Astrocyte of the cerebellum (primary cell): ENCODE measurements around the gene PRICKLE3.

Experiments
- DNase-seq: peaks from one replicate; pipeline ENCODE4 v3.0.0-alpha.2; 2011; ENCODE audit warnings: low read depth
- H3K4me3 ChIP-seq: 2 replicates; pipeline ENCODE4 v1.5.1; 2011; ENCODE audit warnings: mild to moderate bottlenecking, low read depth, low read length, moderate library complexity
- in situ Hi-C: cut with HindIII; loops from 2 replicates; pipeline ENCODE4 v1.10.0; 2017; ENCODE audit warnings: low sequenced_read_pairs
- TF ChIP-seq, protein P1 (sequence below): IDR thresholded peaks from 2 replicates; pipeline ENCODE4 v1.5.1; 2012; ENCODE audit warnings: low read length, low read depth, moderate library complexity, mild to moderate bottlenecking; ENCODE audit errors: missing control alignments

Gene PRICKLE3

DNA sequence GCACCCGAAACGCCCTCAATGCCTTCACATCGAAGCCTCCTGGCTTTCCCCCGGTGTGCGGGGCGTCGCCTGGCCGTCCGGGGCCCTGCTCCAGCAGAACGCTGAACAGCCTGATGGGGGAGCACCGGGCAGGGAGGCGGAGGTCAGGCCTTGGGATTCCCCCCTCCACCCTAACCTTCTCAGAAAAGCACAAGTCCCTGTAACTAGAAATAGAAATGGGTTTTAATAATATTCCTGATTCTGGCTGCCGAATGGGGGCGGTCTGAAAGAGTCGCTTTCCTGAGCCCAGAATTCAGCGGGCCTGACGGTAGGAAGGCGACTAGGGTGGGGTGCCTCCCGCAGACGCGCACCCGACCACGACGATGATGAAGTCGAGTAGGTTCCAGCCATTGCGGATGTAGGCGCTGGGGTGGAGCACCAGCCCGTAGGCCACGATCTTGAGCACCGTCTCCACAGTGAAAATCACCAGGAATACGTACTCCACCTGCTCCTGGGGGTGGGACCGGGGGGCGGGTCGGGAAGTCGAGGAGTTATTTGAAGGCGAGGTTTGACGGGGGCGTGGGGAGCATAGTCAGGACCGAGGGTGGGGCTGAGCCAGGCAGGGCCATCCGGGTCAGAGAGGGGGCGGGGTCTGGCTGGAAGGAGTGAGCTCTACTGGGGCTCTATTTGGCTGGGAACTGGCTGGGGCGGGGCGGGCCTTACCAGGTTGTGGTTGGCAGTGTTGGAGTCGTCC, 44.5 kb upstream of the PRICKLE3 start:
- in situ Hi-C loops: no loop called here
- H3K4me3 ChIP-seq: no peak overlapping the region
- TF ChIP-seq, protein P1, sequence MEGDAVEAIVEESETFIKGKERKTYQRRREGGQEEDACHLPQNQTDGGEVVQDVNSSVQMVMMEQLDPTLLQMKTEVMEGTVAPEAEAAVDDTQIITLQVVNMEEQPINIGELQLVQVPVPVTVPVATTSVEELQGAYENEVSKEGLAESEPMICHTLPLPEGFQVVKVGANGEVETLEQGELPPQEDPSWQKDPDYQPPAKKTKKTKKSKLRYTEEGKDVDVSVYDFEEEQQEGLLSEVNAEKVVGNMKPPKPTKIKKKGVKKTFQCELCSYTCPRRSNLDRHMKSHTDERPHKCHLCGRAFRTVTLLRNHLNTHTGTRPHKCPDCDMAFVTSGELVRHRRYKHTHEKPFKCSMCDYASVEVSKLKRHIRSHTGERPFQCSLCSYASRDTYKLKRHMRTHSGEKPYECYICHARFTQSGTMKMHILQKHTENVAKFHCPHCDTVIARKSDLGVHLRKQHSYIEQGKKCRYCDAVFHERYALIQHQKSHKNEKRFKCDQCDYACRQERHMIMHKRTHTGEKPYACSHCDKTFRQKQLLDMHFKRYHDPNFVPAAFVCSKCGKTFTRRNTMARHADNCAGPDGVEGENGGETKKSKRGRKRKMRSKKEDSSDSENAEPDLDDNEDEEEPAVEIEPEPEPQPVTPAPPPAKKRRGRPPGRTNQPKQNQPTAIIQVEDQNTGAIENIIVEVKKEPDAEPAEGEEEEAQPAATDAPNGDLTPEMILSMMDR: no peak
- DNase-seq: no peak

DNA sequence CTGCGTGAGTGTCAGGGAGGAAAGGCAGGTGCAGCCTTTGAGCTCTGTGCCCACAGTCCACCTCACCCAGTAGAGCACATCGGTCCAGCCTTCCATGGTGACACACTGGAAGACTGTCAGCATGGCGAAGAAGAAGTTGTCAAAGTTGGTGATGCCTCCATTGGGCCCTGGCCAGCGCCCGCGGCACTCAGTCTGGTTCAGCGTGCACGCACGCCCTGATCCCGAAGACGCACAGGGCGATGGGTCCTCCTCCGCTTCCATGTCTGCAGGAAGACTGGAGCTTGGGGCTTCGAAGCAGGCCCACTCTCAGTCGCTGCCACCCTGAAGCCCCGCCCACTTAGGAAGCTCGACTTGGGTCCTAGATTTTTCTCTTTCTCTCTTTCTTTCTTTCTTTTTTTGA, 42.0 kb upstream of the PRICKLE3 start:
- no peak for DNase-seq
- in situ Hi-C loops: no loop called here
- H3K4me3 ChIP-seq: no peak overlapping the region
- TF ChIP-seq, protein P1: no peak

DNA sequence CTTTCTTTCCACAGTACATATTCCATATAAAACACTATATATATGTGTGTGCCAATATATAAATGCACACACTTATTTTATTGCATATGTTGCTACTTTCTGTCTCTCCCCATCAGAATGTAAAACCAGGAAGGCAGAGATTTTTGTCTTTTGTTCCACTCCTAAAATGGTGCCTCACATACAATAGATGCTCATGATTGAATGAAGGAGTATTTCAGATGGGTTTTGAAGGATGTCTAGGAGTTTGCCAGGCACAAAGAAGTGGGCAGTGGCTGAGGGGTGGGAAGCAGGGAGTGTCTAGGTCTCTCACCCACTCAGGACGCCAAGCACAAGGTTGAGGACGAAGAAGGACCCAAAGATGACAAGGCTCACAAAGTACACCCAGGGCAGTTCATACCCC, 41.6 kb upstream of the PRICKLE3 start:
- in situ Hi-C loops: no loop called here
- TF ChIP-seq, protein P1: no peak
- no peak overlapping the region for H3K4me3 ChIP-seq
- DNase-seq: no peak

DNA sequence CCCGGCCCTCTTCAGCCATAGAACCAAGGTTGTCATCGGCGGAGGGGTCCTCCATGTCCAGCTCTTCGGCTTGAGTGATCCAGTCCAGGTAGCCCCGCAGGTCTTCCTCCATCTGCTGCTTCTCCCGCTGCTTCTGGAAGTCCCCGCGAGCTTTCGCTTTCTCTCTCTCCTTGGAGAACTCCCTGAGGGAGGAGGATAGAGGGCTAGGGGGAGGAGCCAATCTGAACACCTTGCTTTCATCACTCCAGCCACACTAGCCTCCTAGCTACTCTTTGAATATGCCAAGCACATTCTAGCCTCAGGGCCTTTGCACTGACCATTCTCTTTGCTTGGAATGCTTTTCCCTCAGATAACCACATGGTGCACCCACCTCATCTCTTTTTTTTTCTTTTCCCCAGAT, 40.8 kb upstream of the PRICKLE3 start:
- no peak for DNase-seq
- TF ChIP-seq, protein P1: no peak
- in situ Hi-C loops: no loop called here
- H3K4me3 ChIP-seq: no peak overlapping the region

DNA sequence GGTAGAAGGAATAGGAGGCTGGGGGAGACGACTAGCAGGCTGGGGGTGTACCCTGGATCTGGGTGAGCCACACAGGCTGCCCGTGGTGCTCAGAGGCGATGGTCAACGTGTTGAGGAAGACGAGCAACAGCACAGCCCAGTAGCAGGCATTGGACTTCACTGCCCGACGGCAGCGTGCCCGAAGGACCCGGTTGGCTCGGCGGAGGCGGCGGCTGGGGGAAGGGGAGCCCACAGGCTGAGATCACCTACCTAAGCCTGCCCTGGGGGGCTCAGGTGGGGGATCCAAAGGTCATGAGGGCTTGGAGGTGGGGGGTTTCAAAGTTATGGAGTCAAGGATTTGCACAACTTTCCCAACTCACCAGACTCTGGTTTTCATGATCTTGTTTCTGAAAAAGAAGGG, 39.7 kb upstream of the PRICKLE3 start:
- TF ChIP-seq, protein P1: no peak
- in situ Hi-C loops: no loop called here
- no peak overlapping the region for H3K4me3 ChIP-seq
- no peak for DNase-seq

DNA sequence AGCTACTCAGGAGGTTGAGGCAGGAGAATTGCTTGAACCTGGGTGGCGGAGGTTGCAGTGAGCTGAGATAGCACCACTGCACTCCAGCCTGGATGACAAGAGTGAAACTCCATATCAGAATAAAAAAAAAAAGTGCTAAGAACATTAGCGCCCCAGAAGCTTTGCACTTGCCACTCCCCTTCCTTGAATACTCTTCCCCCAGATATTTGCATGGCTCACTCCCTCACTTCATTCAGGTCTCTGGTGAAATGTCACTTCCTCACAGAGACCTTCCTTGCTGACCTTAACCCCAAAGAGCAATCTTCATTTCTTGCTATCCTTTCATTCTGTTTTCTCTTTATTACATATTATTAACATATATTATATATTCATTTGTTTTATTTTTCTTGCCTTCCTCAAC, 35.7 kb upstream of the PRICKLE3 start:
- no peak overlapping the region for H3K4me3 ChIP-seq
- no peak for DNase-seq
- in situ Hi-C loops: no loop called here
- TF ChIP-seq, protein P1: no peak
